T-helper 17 cell (primary cell): ENCODE results near the gene PSTPIP2. TPM values are rescaled to one million over a fixed set of nuclear protein-coding genes. Genes with fewer than 3 reads are reported as not detected.
"Not testable (repeated sequence)": the region's sequence is repeated elsewhere in the genome, so short reads cannot be mapped to it uniquely, and the experiment has no call there.

Experiments
- ATAC-seq: fragments of 150-1000 bp; cut with Tn5 transposase; 2 replicates; pipeline ENCODE4 v1.10.0; 2021; ENCODE audit warnings: mild to moderate bottlenecking, moderate library complexity
- DNase-seq, 3 donors: peaks; one replicate each; pipeline versions ENCODE4 v3.0.0 to v3.0.0-alpha.2; 2020 to 2021
- H3K9me3 ChIP-seq: one replicate; pipeline ENCODE4 v1.7.0; 2013; ENCODE audit warnings: low read length, mild to moderate bottlenecking; ENCODE audit not compliant: control insufficient read depth, poor library complexity, severe bottlenecking
- H3K27ac Mint-ChIP-seq: one replicate; pipeline ENCODE4 v1.8.0; 2022; ENCODE audit warnings: mild to moderate bottlenecking, moderate library complexity, mixed read lengths
- H3K27me3 Mint-ChIP-seq: one replicate; pipeline ENCODE4 v1.8.0; 2022; ENCODE audit warnings: mixed read lengths
- H3K36me3 Mint-ChIP-seq: one replicate; pipeline ENCODE4 v1.8.0; 2022; ENCODE audit warnings: low read depth, mixed read lengths
- H3K4me1 Mint-ChIP-seq: one replicate; pipeline ENCODE4 v1.8.0; 2022; ENCODE audit warnings: mild to moderate bottlenecking, mixed read lengths
- H3K4me3 Mint-ChIP-seq: one replicate; pipeline ENCODE4 v1.8.0; 2022; ENCODE audit warnings: mild to moderate bottlenecking, moderate library complexity, mixed read lengths
- total RNA-seq, 4 donors: library from RNA in 2 of 4; stranded (reverse) in 2 of 4; gene quantifications; one replicate each; pipeline ENCODE4 v1.2.3 and lab custom pipeline; 2022 to 2026

PSTPIP2 gene
- total RNA-seq (10 to 100 TPM; 13.1 to 15.8 TPM), total RNA-seq (lab: John Stamatoyannopoulos, UW) (12.2 to 22.7 reads per million in 2 donors)

DNA sequence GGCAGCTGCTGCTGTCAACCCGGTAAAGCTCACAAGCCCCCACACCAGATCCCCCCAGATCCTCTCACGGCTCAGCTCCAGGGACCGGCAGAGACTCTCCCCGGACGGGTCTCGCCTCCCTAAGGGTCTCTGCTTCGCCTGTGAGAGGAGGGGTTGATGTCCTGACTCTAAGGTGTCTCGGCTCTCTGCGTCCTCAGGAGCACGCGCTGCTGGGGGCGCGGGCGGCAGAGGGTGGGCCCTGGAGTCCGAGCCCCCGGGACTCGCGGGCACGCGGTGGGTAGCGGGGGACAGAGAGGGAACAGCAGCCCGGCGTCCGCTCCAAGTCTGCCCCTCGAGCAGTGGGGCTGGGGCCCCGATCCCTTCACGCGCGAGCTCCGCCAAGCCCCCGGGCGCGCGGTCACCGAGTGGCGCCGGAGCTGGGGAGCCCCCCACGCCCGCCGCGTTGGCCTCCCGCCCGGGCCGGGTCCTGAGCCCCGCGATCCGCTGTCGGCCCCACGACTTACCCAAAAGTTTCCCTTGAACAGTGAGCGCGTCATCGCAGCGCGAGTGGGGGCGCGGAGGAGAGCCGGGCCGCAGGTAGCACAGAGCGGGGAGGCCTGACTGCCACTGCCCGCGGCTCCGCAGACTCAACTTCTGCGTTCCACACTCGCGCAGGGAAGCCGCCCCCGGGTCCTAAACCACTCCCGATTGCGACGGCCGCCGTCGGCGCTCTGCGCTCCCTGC is at the start of gene PSTPIP2:
Gene PSTPIP2, minus strand, starts transcription at position 608 of the 723 bp plus-strand sequence. Its CDS starts 72 bp downstream, at position 536.
- H3K27ac Mint-ChIP-seq: peak within 1 kb of the TSS; percentile 70
- no peaks in the 10 kb centered on the region for H3K36me3 Mint-ChIP-seq
- H3K27me3 Mint-ChIP-seq: no peaks in the 10 kb centered on the region

DNA sequence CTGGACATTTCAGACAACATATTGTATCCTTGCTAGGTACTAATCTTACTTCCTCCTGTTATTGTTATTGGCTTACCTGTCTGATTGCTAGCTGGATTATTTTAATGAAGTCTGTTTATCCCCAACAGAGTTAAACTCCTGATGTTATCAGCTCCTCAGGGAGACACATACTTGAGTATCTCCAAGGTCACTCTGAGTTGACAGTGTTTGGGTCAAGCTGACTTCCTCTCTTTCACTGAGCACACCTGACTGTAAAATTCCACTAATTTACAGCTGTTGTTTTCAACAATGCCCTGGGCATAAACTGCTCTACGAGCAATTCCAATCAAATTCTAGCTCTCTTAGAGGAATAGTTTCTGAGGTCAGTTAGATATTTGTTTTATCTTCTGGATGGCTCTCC is 41.7 kb upstream of the PSTPIP2 start:
- Mint-ChIP-seq H3K36me3 (peaks cover 6% of the 10 kb centered on the region), H3K4me3 (no peak overlapping the region), H3K4me1 (peaks cover 5% of the 10 kb centered on the region), H3K27me3 (no peaks in the 10 kb centered on the region), H3K27ac (no peak overlapping the region)
- H3K9me3 ChIP-seq: no peaks in the 10 kb centered on the region
- ATAC-seq (no peak), DNase-seq (no peak)

More for the DNA sequence above, at the start of gene PSTPIP2:
- peak; percentile 46 to 56 (median 46) for DNase-seq
- Mint-ChIP-seq H3K4me1 (peaks cover 24% of the 10 kb centered on the region), H3K4me3 (peak within 1 kb of the TSS; percentile 84)
- ATAC-seq: peak; percentile 86
- H3K9me3 ChIP-seq: no peaks in the 10 kb centered on the region

DNA sequence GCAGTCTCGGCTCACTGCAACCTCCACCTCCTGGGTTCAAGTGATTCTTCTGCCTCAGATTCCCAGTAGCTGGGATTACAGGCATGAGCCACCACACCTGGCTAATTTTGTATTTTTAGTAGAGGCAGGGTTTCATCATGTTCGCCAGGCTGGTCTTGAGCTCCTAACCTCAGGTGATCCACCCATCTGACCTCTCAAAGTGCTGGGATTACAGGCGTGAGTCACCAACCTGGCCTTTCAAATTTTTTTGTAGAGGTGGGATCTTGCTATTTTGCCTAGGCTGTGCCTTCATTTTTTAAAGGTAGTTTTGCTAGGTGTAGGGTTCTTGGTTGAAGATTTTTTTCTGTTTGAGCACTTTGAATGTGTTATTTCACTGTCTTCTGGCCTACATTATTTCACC is 38.3 kb upstream of the PSTPIP2 start:
- peaks cover 5% of the 10 kb centered on the region for H3K4me1 Mint-ChIP-seq
- ATAC-seq: no peak
- no peak overlapping the region for H3K27ac Mint-ChIP-seq

DNA sequence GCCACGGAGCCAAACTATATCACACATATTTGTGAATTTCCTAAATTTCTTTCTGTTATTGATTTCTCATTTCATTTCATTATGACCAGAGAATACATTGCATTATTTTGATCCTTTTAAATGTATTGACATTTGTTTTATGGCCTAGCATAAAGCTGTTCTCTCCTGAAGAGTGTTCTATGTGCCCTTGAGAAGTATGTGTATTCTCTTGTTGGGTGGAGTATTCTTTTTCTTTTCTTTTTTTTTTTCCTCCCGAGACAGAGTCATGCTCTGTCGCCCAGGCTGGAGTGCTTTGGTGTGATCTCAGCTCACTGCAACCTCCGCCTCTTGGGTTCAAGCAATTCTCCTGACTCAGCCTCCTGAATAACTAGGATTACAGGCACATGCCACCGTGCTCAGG is 37.3 kb upstream of the PSTPIP2 start:
- Mint-ChIP-seq H3K4me1 (peaks cover 11% of the 10 kb centered on the region), H3K27me3 (no peaks in the 10 kb centered on the region), H3K27ac (no peak overlapping the region), H3K4me3 (no peak overlapping the region), H3K36me3 (peaks cover 8% of the 10 kb centered on the region)
- DNase-seq (no peak), ATAC-seq (no peak)
- no peaks in the 10 kb centered on the region for H3K9me3 ChIP-seq

More for the DNA sequence above, 38.3 kb upstream of the PSTPIP2 start:
- no peak for DNase-seq
- H3K4me3 Mint-ChIP-seq: no peak overlapping the region
- no peaks in the 10 kb centered on the region for H3K27me3 Mint-ChIP-seq
- no peaks in the 10 kb centered on the region for H3K9me3 ChIP-seq
- H3K36me3 Mint-ChIP-seq: peaks cover 8% of the 10 kb centered on the region

- H3K9me3 ChIP-seq: no peaks in the 10 kb centered on the region
- H3K27me3 Mint-ChIP-seq: no peaks in the 10 kb centered on the region
- H3K27ac Mint-ChIP-seq: peak within 1 kb of the TSS; percentile 90
- ATAC-seq: peak; percentile 98
- peaks cover 2% of the 10 kb centered on the region for H3K36me3 Mint-ChIP-seq
- DNase-seq: peak; percentile 66 to 81 (median 79)
- H3K4me3 Mint-ChIP-seq: peak within 1 kb of the TSS; percentile 96
- H3K4me1 Mint-ChIP-seq: peaks cover 6% of the 10 kb centered on the region
Measured at GRCh38 chr18:46104128-46104911, 32.3 kb upstream of the PSTPIP2 start, which contains the start of gene HAUS1. TSS of gene HAUS1 (plus strand) at chr18:46104385. CDS start at chr18:46104412, 27 bp downstream.

GRCh38 chr18:46099463-46099862 is 27.4 kb upstream of the PSTPIP2 start:
- Mint-ChIP-seq H3K36me3 (no peaks in the 10 kb centered on the region), H3K4me1 (peaks cover 15% of the 10 kb centered on the region), H3K4me3 (no peak overlapping the region), H3K27me3 (no peaks in the 10 kb centered on the region), H3K27ac (no peak overlapping the region)
- ATAC-seq: no peak
- no peak for DNase-seq
- no peaks in the 10 kb centered on the region for H3K9me3 ChIP-seq

- ATAC-seq (no peak), DNase-seq (no peak)
- Mint-ChIP-seq H3K4me3 (peak overlapping the region; percentile 96), H3K27ac (peak overlapping the region; percentile 97), H3K4me1 (peaks cover 19% of the 10 kb centered on the region), H3K36me3 (peaks cover 2% of the 10 kb centered on the region), H3K27me3 (no peaks in the 10 kb centered on the region)
- no peaks in the 10 kb centered on the region for H3K9me3 ChIP-seq
Measured at GRCh38 chr18:46098616-46098933, 26.5 kb upstream of the PSTPIP2 start.

GRCh38 chr18:46097801-46098615 is 25.9 kb upstream of the PSTPIP2 start, which contains the start of gene ATP5F1A:
TSS of gene ATP5F1A (minus strand) at chr18:46098296. CDS start at chr18:46098231, 65 bp downstream.
- H3K9me3 ChIP-seq: no peaks in the 10 kb centered on the region
- Mint-ChIP-seq H3K4me1 (peaks cover 21% of the 10 kb centered on the region), H3K27me3 (no peaks in the 10 kb centered on the region), H3K4me3 (peak within 1 kb of the TSS; percentile 96), H3K27ac (peak within 1 kb of the TSS; percentile 97), H3K36me3 (peaks cover 2% of the 10 kb centered on the region)
- DNase-seq (peak; percentile 69 to 74 (median 73)), ATAC-seq (peak; percentile 89)

- ATAC-seq (peak; percentile 32), DNase-seq (no peak)
- Mint-ChIP-seq H3K4me1 (peaks cover 23% of the 10 kb centered on the region), H3K27ac (peak overlapping the region; percentile 97), H3K27me3 (no peaks in the 10 kb centered on the region), H3K4me3 (peak overlapping the region; percentile 96), H3K36me3 (peaks cover 2% of the 10 kb centered on the region)
- no peaks in the 10 kb centered on the region for H3K9me3 ChIP-seq
Measured at GRCh38 chr18:46097431-46097800, 25.4 kb upstream of the PSTPIP2 start.

DNA sequence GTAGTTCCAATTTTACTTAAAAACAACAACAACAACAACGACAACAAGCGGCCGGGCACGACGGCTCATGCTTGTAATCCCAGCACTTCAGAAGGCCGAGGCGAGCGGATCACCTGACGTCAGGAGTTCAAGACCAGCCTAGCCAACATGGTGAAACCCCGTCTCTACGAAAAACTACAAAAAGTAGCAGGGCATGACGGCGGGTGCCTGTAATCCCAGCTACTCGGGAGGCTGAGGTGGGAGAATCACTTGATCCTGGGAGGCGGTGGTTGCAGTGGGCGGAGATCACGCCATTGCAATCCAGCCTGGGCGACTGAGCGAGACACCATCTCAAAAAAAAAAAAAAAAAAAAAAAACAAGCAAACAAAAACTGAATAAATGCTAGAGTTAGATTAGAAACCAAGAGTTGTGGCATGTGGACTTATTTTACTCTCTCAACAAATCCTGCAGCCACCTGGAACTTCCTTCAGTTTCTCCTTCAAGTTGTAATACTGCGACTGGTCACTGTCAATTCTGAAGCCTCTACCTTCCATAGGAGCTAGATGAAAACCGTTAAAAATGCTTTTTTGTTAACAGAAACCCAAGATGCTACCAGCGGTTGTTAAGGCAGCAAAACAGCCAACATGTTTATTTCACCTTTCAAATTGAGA is 24.7 kb upstream of the PSTPIP2 start:
- peak overlapping the region; percentile 97 for H3K27ac Mint-ChIP-seq
- ATAC-seq: no peak
- H3K36me3 Mint-ChIP-seq: peaks cover 2% of the 10 kb centered on the region
- H3K27me3 Mint-ChIP-seq: no peaks in the 10 kb centered on the region
- H3K9me3 ChIP-seq: no peaks in the 10 kb centered on the region
- H3K4me1 Mint-ChIP-seq: peaks cover 23% of the 10 kb centered on the region
- peak overlapping the region; percentile 96 for H3K4me3 Mint-ChIP-seq
- no peak for DNase-seq

DNA sequence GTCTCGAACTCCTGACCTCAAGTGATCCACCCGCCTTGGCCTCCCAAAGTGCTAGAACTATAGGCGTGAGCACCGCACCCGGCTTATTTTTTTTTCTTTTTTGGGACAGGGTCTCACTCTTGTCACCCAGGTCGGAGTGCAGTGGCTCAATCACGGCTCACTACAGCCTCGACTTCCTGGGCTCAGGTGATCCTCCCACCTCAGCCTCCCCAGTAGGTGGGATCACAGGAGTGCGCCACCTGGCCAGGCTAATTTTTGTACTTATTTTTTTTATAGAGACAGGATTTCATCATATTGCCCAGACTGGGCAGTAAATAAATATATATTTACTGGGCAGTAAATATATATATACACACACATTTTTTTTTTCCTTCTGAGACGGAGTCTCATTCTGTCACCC is 23.5 kb upstream of the PSTPIP2 start:
- Mint-ChIP-seq H3K36me3 (peaks cover 5% of the 10 kb centered on the region), H3K27me3 (no peaks in the 10 kb centered on the region), H3K4me3 (peak overlapping the region; percentile 96), H3K4me1 (peaks cover 27% of the 10 kb centered on the region), H3K27ac (no peak overlapping the region)
- ATAC-seq (no peak), DNase-seq (no peak)
- H3K9me3 ChIP-seq: no peaks in the 10 kb centered on the region

DNA sequence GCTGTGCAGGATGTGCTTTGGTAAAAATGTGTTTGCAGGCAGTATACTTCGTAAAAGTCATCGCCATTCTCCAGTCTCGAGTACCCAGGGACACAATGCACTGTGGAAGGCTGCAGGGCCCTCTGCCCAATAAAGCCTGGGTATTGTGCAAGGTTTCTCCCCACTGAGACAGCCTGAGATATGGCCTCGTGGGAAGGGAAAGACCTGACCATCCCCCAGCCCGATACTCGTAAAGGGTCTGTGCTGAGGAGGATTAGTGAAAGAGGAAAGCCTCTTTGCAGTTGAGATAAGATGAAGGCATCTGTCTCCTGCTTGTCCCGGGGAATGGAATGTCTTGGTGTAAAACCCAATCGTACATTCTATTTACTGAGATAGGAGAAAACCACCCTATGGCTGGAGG is 16.4 kb upstream of the PSTPIP2 start:
- not testable (repeated sequence) for H3K4me1 Mint-ChIP-seq, H3K9me3 ChIP-seq, H3K36me3 Mint-ChIP-seq, H3K27me3 Mint-ChIP-seq, ATAC-seq, H3K4me3 Mint-ChIP-seq, DNase-seq, H3K27ac Mint-ChIP-seq
